HuH-7.5 (cell line): ENCODE results near the gene OR4D2.
A peak's percentile ranks its signal among the peaks of the same experiment; 100 is the strongest.
"Not testable (repeated sequence)": the region's sequence is repeated elsewhere in the genome, so short reads cannot be mapped to it uniquely, and the experiment has no call there.

ENCODE experiments used
- DNase-seq: peaks from one replicate; pipeline ENCODE4 v3.0.0; 2011; ENCODE audit warnings: low spot score

The OR4D2 gene

DNA sequence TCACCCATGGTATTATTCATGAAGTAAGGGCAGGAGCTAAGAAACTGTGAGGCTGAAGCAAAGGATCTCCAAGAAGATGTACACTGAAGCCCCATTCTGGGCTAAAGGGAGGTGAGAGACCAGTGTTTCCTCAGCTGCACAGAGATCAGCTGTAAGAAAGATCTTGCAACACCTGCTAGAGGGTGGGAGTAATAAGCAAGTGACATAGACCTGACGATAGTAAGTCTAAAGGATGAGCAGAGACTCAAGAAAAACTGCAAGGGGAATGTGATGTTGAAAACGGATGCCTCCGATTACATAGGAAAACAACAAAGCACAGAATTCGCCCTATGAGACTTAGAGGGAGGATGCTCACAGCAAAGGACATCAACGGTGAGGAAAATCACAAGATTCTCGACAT lies at the start of gene OR4D2:
OR4D2 (plus strand) TSS at position 301 of the 400 bp plus-strand sequence. CDS start 2,674 bp downstream, outside the sequence.
- DNase-seq, result no peak

DNA sequence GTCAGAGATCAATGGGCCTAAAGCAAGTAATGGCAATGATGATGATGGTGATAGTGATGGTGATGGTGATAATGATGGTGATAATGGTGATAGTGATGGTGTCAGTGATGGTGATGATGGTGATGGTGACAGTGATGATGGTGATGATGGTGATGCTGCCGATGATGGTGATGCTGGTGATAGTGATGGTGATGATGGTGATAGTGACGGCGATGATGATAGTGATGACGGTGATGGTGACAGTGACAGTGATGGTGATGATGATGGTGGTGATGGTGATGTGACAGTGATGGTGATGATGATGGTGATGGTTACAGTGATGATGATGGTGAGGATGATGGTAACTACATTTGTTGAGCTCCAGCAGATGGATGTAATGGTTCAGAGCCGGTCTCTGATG lies 49.4 kb upstream of the OR4D2 start:
- no peak for DNase-seq

GRCh38 chr17:58119491-58119890 lies 47.3 kb upstream of the OR4D2 start:
- no peak for DNase-seq

- DNase-seq, result peak; percentile 39
Observed at GRCh38 chr17:58120195-58120822, 46.5 kb upstream of the OR4D2 start.

DNA sequence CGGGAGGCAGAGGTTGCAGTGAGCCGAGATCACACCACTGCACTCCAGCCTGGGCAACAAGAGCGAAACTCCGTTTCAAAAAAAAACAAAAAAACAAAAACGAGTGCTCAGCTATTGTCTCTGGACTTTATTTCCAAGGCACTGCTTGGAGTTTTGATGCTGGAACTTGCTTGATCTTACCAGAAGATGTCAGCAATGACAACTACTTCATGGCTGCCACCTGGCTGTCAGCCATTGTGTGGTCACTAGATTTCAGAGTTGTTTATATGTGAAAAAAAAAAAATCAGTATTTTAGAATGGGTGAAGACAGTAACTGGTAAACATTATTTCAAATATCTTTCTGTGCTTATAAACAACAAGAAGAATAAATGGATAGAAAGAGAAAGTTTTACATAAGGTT lies 44.9 kb upstream of the OR4D2 start:
- DNase-seq, result no peak

DNA sequence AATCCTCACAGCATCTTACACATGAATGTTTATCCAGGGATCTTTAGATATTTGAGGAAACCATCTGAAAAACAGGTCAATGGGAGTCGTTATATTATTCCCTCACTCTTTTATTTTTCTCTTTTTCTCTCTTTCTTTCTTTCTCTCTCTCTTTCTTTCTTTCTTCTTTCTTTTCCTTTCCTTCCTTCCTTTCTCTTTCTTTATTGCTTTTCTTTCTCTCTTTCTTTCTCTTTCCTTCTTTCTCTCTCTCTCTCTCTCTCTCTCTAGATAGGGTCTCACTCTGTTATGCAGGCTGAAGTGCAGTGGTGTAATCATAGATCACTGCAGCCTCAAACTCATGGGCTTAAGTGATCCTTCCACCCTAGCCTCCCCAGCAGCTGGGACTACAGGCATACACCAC lies 38.9 kb upstream of the OR4D2 start:
- DNase-seq, result no peak

DNA sequence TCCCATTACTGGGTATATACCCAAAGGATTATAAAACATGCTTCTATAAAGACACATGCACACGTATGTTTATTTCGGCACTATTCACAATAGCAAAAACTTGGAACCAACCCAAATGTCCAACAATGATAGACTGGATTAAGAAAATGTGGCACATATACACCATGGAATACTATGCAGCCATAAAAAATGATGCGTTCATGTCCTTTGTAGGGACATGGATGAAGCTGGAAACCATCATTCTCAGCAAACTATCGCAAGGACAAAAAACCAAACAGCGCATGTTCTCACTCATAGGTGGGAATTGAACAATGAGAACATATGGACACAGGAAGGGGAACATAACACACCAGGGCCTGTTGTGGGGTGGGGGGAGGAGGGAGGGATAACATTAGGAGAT lies 34.1 kb upstream of the OR4D2 start:
- DNase-seq, result not testable (repeated sequence)

DNA sequence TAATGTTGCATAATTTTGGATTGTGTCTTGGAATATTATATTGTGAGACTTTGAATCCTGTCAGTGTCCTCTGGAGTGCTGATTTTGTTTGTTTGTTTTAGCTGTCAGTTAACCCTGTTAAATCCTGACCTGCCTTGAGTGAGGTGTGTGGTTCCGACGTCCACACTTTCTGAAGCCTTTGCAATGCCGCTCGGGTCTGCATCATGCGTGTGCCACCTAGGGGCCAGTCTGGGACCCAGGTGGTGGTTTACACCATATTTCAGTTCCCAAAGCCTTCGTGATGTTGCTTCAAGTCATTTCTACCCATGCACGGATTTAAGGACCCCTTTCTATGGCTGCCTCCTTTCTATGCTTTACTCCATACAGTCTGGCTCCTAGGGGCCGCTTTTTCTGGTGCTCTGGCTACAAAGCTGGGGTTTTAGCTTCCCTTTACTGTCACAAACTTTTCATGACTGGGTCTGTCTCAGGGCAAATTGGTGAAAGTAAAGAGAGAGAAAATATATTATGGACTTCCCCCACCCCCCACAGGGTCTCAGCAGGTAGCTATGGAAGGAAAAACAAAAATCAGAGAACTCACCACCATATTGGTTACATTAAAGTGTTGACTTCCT lies 30.0 kb upstream of the OR4D2 start:
- peak; percentile 43 for DNase-seq

GRCh38 chr17:58141505-58141904 lies 25.3 kb upstream of the OR4D2 start:
- no peak for DNase-seq

GRCh38 chr17:58143335-58143734 lies 23.4 kb upstream of the OR4D2 start:
- DNase-seq, result not testable (repeated sequence)

GRCh38 chr17:58144801-58145200 lies 22.0 kb upstream of the OR4D2 start:
- no peak for DNase-seq

GRCh38 chr17:58147930-58148434 lies 18.8 kb upstream of the OR4D2 start, which contains the start of gene OR4D1:
OR4D1 (plus strand) TSS chr17:58148384; CDS start chr17:58155154, 6,770 bp downstream.
- no peak for DNase-seq

DNA sequence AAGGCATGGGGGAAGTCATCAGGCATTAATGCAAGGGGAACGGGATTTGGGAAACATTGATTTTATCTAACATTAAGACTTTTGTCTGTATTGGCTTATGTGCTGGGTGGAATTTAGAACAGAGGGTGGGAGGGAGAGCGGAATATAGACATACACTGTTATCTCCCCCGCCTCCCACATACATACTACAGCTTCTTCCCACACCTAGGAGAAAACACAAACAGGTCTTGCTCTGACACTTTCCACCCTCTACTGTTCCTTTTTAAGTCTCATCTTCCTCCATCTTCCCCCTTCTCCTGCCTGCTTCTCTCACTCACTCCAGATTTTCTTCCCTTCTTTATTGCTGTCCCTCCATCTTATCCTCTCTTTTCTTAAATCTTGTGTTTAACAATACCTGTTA lies 18.2 kb upstream of the OR4D2 start:
- no peak for DNase-seq

DNA sequence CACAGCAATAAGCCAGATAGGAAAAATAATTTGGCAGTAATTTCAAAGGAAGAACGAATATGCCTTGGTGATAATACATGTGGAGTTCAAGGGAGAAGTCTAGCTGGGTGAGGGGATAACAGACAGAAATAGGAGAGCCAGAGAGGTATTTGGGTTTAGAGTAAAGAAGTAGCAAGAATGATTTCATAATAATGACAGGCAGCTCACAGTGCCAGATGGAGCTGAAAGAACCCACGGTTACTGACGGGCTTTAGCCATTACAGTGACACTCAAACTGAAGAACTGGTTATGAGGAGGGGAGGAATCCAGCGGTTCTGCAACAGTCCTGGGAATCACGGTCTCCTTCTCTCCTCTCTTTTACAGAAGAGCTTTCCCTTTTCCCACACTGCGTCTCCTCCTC lies 16.4 kb upstream of the OR4D2 start:
- DNase-seq, result no peak

- DNase-seq, result no peak
Observed at GRCh38 chr17:58153046-58153445, 13.7 kb upstream of the OR4D2 start.

GRCh38 chr17:58153671-58154070 lies 13.1 kb upstream of the OR4D2 start:
- no peak for DNase-seq

GRCh38 chr17:58156839-58157803 lies 9.7 kb upstream of the OR4D2 start:
- DNase-seq, result no peak

- DNase-seq, result no peak
Observed at GRCh38 chr17:58158181-58158580, 8.6 kb upstream of the OR4D2 start.

GRCh38 chr17:58161566-58161965 lies 5.2 kb upstream of the OR4D2 start:
- no peak for DNase-seq

- no peak for DNase-seq
Observed at GRCh38 chr17:58165981-58166380, 801 bp upstream of the OR4D2 start.

DNA sequence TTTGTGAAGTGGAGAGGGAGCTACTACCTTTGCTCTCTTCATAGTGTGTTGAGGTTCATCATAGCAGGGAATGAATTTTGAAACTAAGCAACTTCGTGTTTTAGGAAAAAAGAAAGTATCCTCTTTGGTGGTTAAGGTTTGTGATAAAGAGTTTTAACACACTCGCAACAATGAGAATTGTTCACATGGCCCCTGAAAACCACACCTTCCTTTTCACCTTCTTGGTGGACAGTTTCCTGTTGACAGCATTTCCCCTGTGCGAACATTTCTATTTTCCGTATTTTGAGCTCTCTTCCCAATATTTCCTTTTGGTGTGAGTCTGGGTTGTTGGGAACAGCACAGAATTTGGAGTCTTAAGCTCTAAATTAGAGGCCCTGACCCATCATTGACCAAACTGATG lies 3.8 kb downstream of the OR4D2 start:
- no peak for DNase-seq

- peak; percentile 41 for DNase-seq
Observed at GRCh38 chr17:58172369-58173071, 5.7 kb downstream of the OR4D2 start.
